ENCODE data around the gene XPO6. TPM values are rescaled to one million over a fixed set of nuclear protein-coding genes. Genes with fewer than 3 reads are reported as not detected.

The XPO6 gene
- total RNA-seq, 1 donor from 2014 or later = 236 TPM

DNA sequence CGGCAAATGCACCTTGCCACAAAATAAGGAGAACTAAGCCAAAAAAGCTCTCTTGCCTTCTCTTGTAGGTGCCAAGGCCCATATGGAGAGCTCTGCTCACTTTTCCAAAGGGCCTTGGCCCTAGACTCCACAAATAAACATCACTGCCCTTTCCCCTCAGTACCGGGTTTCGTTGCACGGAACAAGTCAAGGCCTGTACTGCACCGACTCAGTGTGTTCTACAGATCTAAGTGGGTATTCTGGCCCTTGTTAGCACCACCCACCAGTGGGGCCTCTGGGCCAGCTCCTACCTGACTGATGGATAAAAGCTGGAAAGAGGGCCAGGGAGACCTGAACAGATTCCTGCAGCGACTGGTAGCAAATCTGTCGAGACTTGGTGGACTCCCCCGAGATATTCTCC, 104.5 kb downstream of the XPO6 start:
- CTCF ChIA-PET = interaction anchor here (0.6 kb wide), 1 partner anchor 121 kb away, joined by 4 read pairs; no protein-coding TSS in a partner anchor
- intact Hi-C loops (cut with micrococcal nuclease) = no loop called here
- Mint-ChIP-seq H3K4me3 (no peak overlapping the region), H3K27me3 (no peaks in the 10 kb centered on the region), H3K4me1 (no peaks in the 10 kb centered on the region), H3K36me3 (ENCODE audit: low read depth) (peaks cover 96% of the 10 kb centered on the region), H3K27ac (no peak overlapping the region), H3K9me3 (no peaks in the 10 kb centered on the region)
- no peak for DNase-seq
- POLR2A ChIA-PET = no interaction called here
- ATAC-seq (ENCODE audit: low read depth) = no peak
- TF ChIP-seq, protein P1, sequence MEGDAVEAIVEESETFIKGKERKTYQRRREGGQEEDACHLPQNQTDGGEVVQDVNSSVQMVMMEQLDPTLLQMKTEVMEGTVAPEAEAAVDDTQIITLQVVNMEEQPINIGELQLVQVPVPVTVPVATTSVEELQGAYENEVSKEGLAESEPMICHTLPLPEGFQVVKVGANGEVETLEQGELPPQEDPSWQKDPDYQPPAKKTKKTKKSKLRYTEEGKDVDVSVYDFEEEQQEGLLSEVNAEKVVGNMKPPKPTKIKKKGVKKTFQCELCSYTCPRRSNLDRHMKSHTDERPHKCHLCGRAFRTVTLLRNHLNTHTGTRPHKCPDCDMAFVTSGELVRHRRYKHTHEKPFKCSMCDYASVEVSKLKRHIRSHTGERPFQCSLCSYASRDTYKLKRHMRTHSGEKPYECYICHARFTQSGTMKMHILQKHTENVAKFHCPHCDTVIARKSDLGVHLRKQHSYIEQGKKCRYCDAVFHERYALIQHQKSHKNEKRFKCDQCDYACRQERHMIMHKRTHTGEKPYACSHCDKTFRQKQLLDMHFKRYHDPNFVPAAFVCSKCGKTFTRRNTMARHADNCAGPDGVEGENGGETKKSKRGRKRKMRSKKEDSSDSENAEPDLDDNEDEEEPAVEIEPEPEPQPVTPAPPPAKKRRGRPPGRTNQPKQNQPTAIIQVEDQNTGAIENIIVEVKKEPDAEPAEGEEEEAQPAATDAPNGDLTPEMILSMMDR (IDR thresholded peaks at IDR 0.05) = no peak

GRCh38 chr16:28106467-28107215, 105.1 kb downstream of the XPO6 start:
- CTCF ChIA-PET = interaction anchor here (0.6 kb wide), 1 partner anchor 122 kb away, joined by 4 read pairs; no protein-coding TSS in a partner anchor
- Mint-ChIP-seq H3K4me1 (no peaks in the 10 kb centered on the region), H3K36me3 (ENCODE audit: low read depth) (peaks cover 96% of the 10 kb centered on the region), H3K27me3 (no peaks in the 10 kb centered on the region), H3K9me3 (no peaks in the 10 kb centered on the region), H3K27ac (no peak overlapping the region), H3K4me3 (no peak overlapping the region)
- ATAC-seq (ENCODE audit: low read depth) = no peak
- no peak for DNase-seq
- POLR2A ChIA-PET = no interaction called here
- TF ChIP-seq, protein P1 (IDR thresholded peaks at IDR 0.05) = no peak
- intact Hi-C loops (cut with micrococcal nuclease) = no loop called here

GRCh38 chr16:28105954-28106353, 105.8 kb downstream of the XPO6 start:
- Mint-ChIP-seq H3K36me3 (ENCODE audit: low read depth) (peaks cover 97% of the 10 kb centered on the region), H3K4me3 (no peak overlapping the region), H3K27ac (no peak overlapping the region), H3K9me3 (no peaks in the 10 kb centered on the region), H3K4me1 (no peaks in the 10 kb centered on the region), H3K27me3 (no peaks in the 10 kb centered on the region)
- intact Hi-C loops (cut with micrococcal nuclease) = no loop called here
- DNase-seq (no peak), ATAC-seq (ENCODE audit: low read depth) (no peak)
- CTCF ChIA-PET = no interaction called here
- POLR2A ChIA-PET = no interaction called here
- TF ChIP-seq, protein P1 (IDR thresholded peaks at IDR 0.05) = no peak

- H3K9me3 Mint-ChIP-seq = no peaks in the 10 kb centered on the region
- CTCF ChIA-PET = no interaction called here
- ATAC-seq (ENCODE audit: low read depth) (no peak), DNase-seq (no peak)
- no peaks in the 10 kb centered on the region for H3K27me3 Mint-ChIP-seq
- TF ChIP-seq, protein P1 (IDR thresholded peaks at IDR 0.05) = no peak
- no peak overlapping the region for H3K4me3 Mint-ChIP-seq
- H3K27ac Mint-ChIP-seq = no peak overlapping the region
- POLR2A ChIA-PET = no interaction called here
- H3K36me3 Mint-ChIP-seq (ENCODE audit: low read depth) = peaks cover 99% of the 10 kb centered on the region
- intact Hi-C loops (cut with micrococcal nuclease) = no loop called here
- H3K4me1 Mint-ChIP-seq = no peaks in the 10 kb centered on the region
Observed at GRCh38 chr16:28105297-28105696, 106.5 kb downstream of the XPO6 start.

DNA sequence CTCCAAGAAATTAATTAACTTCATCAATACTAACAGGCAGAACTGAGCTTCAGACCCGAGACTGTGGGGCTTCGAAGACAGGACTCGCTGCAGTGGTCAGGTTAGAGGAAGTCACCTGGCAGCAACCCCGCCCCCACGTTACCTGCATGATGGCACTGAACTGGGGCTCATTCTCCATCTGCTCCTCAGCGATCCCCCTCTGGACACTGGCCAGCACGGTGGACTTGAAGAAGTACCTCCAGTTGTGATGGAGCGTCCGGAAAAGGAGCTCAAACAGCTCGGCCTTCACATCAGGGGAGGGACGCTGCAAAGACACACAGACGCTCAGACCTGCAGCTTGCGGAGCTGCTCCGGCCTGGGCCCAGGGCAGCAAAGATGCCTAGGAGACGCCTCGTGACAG, 107.4 kb downstream of the XPO6 start:
- ChIA-PET POLR2A (no interaction called here), CTCF (no interaction called here)
- DNase-seq (no peak), ATAC-seq (ENCODE audit: low read depth) (no peak)
- Mint-ChIP-seq H3K9me3 (no peaks in the 10 kb centered on the region), H3K4me3 (no peak overlapping the region), H3K27ac (no peak overlapping the region), H3K36me3 (ENCODE audit: low read depth) (peaks cover 96% of the 10 kb centered on the region), H3K4me1 (no peaks in the 10 kb centered on the region), H3K27me3 (no peaks in the 10 kb centered on the region)
- TF ChIP-seq, protein P1 (IDR thresholded peaks at IDR 0.05) = no peak
- intact Hi-C loops (cut with micrococcal nuclease) = no loop called here

Measured in activated B cell treated with CpG ODN at 0.5 μM for 24 hours (primary cell).